ENCODE results near the gene PHF20.

GRCh38 chr20:35771367-35771688 is 487 bp upstream of the PHF20 start:
- TF ChIP-seq POLR2A (IDR thresholded peaks at IDR 0.05) (no peak), CTCF (IDR thresholded peaks at IDR 0.05) (no peak)

Data from lower leg skin (tissue), 3 donors.